GM18498 (cell line): ENCODE measurements around the gene GADD45G.

ENCODE experiments used
- ATAC-seq: cut with Tn5 transposase; IDR thresholded peaks from one replicate; pipeline ENCODE4 v1.9.1; 2021; ENCODE audit warnings: mild to moderate bottlenecking, moderate library complexity; ENCODE audit not compliant: unreplicated experiment

GADD45G gene

GRCh38 chr9:89592213-89592815 is 12.5 kb upstream of the GADD45G start:
- ATAC-seq = no peak

- ATAC-seq = no peak
Observed at GRCh38 chr9:89592963-89593726, 11.7 kb upstream of the GADD45G start.

GRCh38 chr9:89593727-89594427 is 10.9 kb upstream of the GADD45G start:
- ATAC-seq = no peak

- ATAC-seq = no peak
Observed at GRCh38 chr9:89594811-89595550, 9.8 kb upstream of the GADD45G start.

GRCh38 chr9:89595646-89596045 is 9.2 kb upstream of the GADD45G start:
- no peak for ATAC-seq

DNA sequence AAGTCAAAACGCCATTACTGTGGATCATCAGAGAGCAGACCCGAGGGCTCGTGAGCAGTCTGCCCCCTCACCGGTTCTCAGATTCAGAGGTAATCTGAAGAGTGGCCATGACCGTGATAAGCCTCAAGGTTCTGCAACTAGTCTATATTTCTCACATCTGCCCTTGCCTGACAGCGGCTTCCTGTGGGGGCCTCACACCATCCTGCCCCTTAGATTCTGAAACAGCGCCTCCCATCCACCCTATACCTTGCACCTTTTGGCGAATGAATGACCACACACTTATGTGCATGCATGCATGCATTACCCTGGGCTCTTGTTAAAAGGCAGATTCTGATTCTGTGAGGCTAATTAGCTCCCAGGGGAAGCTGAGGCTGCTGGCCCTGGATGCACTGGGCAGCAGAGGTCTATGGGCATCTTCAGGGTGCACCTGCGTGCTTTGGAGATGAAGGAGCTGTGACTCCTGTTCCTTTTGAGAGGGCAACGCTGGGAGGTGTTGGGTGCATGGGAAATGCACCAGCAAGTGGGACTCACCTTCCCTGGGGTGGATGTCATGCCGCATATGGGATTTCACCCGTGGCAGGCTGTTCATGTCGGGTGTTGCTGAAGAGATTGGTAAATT is 7.8 kb upstream of the GADD45G start:
- ATAC-seq = no peak

GRCh38 chr9:89597711-89598362 is 7.0 kb upstream of the GADD45G start:
- ATAC-seq = peak; percentile 55

- peak; percentile 12 for ATAC-seq
Observed at GRCh38 chr9:89598363-89598713, 6.5 kb upstream of the GADD45G start.

GRCh38 chr9:89598926-89599325 is 5.9 kb upstream of the GADD45G start:
- ATAC-seq = no peak

DNA sequence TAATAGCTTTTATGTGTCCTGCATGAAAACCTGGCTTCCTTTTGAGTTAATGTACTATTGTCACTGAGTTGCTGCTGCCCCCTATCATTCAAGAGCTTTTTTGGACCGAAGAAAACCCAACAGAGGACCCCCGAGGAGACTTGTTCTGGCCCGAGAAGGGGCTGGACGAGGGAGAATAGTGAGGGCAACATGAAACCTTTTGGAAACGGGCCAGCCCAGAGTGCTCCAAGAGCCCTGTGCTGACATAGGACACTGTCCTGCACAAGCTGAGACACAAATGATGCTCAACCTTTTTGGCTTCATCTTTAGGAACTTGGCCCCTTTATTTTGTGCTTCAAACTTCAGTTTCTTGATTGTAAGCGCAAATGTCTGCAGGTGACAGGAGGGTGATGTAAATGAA is 4.0 kb upstream of the GADD45G start:
- ATAC-seq = no peak

DNA sequence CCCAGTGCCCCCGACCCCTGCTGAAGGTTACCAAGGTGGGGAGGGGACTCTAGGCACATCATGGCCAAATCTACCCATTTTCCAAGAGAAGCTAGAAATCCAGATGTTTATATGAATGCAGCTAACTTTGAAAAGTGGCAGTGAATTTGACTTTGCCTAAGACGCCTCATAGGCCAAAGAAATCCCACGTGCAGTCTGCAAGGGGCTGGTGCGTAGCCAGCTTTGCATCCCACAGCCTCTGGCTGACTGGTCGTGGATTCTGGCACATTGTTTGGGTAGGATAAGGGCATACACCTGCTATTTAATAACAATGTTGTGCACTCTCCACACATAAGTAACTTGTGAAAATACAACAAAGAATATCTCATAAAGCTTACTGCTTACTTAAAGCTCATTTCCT is 3.5 kb upstream of the GADD45G start:
- ATAC-seq = no peak

DNA sequence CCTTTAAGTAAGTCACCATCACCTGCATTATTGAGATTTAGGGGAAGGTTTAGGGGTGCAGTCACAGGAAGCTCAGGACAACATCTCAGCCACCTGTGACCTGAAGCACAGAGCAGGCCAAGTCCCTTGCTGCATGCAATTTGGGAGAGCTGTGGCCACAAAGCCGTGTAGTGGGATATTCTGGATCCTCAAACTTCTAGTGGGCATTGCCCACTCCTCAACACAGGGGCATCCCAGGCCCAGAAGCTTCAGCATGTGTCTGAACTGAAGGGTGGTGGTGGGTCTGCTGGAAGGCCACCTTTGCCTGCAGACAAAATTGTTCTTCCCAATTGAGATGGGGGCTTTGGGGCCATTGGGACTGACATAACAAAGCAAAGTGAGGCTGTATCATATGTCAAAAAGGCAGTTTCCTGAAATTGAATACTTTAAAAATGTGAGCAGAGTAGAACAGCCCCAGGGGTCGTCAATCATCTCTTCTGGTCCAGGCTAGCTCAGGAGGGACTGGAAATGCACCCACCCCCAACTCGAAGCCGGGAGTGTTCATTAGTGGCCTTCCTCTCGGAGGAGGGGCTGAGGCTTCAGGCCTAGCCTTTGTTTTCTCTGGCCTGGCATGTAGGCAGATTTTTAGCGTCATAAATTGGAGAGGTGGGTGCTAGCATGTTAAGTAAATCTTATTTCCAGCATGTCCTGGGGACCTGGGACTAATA is 2.8 kb upstream of the GADD45G start:
- no peak for ATAC-seq

GRCh38 chr9:89602978-89603766 is 1.6 kb upstream of the GADD45G start:
- no peak for ATAC-seq

DNA sequence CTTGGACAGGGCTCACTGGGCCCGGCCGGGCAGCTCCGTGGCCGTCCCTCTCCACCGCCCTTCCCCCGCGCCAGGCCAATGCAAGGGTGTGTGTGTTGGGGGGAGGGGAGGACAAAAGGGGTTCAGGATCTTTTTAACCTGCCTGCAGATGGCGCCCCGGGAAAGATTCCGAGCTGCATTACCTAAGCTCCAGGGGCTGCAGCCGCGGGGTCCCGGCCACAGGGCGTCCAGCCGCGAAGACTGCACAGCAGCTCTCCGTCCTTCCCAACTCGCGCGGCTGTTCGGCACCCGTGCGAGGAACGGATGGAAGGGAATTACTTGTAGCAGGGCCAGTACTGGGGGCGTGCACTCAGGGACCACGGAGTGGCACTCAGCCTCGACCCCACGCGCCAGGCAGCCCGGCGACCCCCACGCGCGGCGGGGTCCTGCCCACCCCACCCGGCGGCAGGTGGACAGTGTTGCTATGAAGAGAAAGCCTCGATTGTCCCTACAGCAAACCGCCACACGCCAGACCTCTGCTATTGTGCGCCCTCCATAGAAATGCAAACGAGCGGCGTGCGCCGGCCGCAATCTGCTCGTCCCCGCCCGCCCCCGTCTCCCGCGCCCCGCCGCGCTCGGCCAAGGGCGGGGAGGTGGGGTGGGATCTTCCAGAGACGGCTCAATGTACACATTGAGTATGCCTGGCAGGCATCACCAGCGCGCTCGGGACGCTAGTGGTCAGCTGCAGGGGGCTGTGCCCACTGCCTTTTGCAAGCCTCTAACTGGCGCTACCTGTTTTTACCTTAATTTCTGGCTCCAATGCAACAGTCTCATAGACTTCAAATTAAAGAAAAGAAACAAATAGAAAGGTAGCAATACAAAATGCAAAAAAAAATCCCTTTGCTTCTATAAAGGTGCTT is 796 bp upstream of the GADD45G start:
- ATAC-seq = peak; percentile 11

- ATAC-seq = peak; percentile 24
Observed at GRCh38 chr9:89605465-89606048, 745 bp downstream of the GADD45G start.

GRCh38 chr9:89606049-89606623 is 1.3 kb downstream of the GADD45G start:
- peak; percentile 14 for ATAC-seq

DNA sequence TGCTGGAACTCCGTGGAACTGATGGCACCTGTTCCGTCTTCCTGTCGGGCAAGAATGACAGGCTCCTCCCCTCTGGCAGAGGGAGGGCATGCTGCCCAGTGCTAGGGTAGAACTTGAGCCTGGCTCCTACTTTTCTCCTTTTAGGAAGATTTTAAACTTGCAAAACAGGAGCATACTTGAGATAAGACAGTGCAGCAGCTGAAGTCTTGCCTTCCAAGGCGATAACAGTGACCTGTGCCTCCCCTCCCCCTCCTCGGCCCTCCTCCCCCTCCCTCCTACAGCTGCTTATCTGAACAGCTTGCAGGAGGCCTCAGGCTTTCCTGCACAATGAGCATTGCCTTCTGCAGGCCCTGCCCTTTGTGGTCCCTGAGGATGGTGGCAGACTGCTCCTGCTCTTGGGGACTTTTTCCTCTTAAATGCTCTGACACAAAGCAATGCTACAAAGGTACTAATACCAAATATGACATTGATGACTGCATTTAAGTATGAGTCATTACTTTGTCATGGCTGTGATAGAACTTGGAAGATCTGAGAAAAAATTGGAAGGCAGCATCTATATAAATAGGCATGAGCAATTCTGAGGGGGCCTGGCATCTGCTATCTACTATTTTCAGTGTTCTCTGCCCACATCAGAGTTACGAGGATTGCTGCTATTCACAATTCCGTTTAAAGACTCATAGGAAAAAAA is 2.0 kb downstream of the GADD45G start:
- ATAC-seq = no peak
